HG03460 (cell line): ENCODE results near the gene B3GALT4.
"Not testable (repeated sequence)": the region's sequence is repeated elsewhere in the genome, so short reads cannot be mapped to it uniquely, and the experiment has no call there.

Source experiments
- ATAC-seq: cut with Tn5 transposase; IDR thresholded peaks from one replicate; pipeline ENCODE4 v1.9.1; 2021; ENCODE audit not compliant: unreplicated experiment

The B3GALT4 gene

GRCh38 chr6:33276864-33277662, at the start of gene B3GALT4:
TSS of gene B3GALT4 (plus strand) at chr6:33277123. CDS start at chr6:33277420, 297 bp downstream.
- ATAC-seq = peak; percentile 50

GRCh38 chr6:33235221-33235634, 41.7 kb upstream of the B3GALT4 start:
- no peak for ATAC-seq

- no peak for ATAC-seq
Observed at GRCh38 chr6:33236328-33236727, 40.6 kb upstream of the B3GALT4 start.

GRCh38 chr6:33236852-33237251, 40.1 kb upstream of the B3GALT4 start:
- no peak for ATAC-seq

GRCh38 chr6:33237741-33238140, 39.2 kb upstream of the B3GALT4 start:
- no peak for ATAC-seq

GRCh38 chr6:33241968-33242367, 35.0 kb upstream of the B3GALT4 start:
- ATAC-seq = no peak

GRCh38 chr6:33243476-33243875, 33.4 kb upstream of the B3GALT4 start:
- no peak for ATAC-seq

GRCh38 chr6:33247977-33248642, 28.8 kb upstream of the B3GALT4 start:
- ATAC-seq = peak; percentile 25

GRCh38 chr6:33248643-33248931, 28.3 kb upstream of the B3GALT4 start:
- peak; percentile 8 for ATAC-seq

GRCh38 chr6:33248932-33249731, 27.8 kb upstream of the B3GALT4 start:
- peak; percentile 83 for ATAC-seq

- ATAC-seq = no peak
Observed at GRCh38 chr6:33249732-33250630, 26.9 kb upstream of the B3GALT4 start.

GRCh38 chr6:33250731-33251130, 26.2 kb upstream of the B3GALT4 start:
- ATAC-seq = no peak

GRCh38 chr6:33251395-33252012, 25.4 kb upstream of the B3GALT4 start:
- no peak for ATAC-seq

GRCh38 chr6:33252759-33253158, 24.2 kb upstream of the B3GALT4 start:
- no peak for ATAC-seq

- no peak for ATAC-seq
Observed at GRCh38 chr6:33254591-33254990, 22.3 kb upstream of the B3GALT4 start.

- ATAC-seq = no peak
Observed at GRCh38 chr6:33259032-33259431, 17.9 kb upstream of the B3GALT4 start.

- not testable (repeated sequence) for ATAC-seq
Observed at GRCh38 chr6:33262490-33262889, 14.4 kb upstream of the B3GALT4 start.

GRCh38 chr6:33264015-33264414, 12.9 kb upstream of the B3GALT4 start:
- no peak for ATAC-seq

GRCh38 chr6:33271117-33271467, 5.8 kb upstream of the B3GALT4 start:
- no peak for ATAC-seq
